Neural crest cell (in vitro differentiated cells): Measurements from ENCODE around the gene PTPRG. TPM values are rescaled to one million over a fixed set of nuclear protein-coding genes. Genes with fewer than 3 reads are reported as not detected.

Source experiments
- DNase-seq: peaks from one replicate; pipeline ENCODE4 v3.0.0; 2021; ENCODE audit warnings: low read depth, mixed read lengths, low spot score
- H3K27ac Mint-ChIP-seq: one replicate; pipeline ENCODE4 v1.8.0; 2021; ENCODE audit warnings: mild to moderate bottlenecking, mixed read lengths; ENCODE audit not compliant: unreplicated experiment
- H3K27me3 Mint-ChIP-seq: 2 replicates; pipeline ENCODE4 v1.8.0; 2021; ENCODE audit warnings: low read depth, mild to moderate bottlenecking, mixed read lengths
- H3K36me3 Mint-ChIP-seq: 2 replicates; pipeline ENCODE4 v1.8.0; 2021; ENCODE audit warnings: low read depth, mild to moderate bottlenecking, mixed read lengths
- H3K4me1 Mint-ChIP-seq: 2 replicates; pipeline ENCODE4 v1.8.0; 2021; ENCODE audit warnings: mixed read lengths
- H3K4me3 Mint-ChIP-seq: one replicate; pipeline ENCODE4 v1.8.0; 2021; ENCODE audit warnings: mild to moderate bottlenecking, mixed read lengths
- H3K9me3 Mint-ChIP-seq: 2 replicates; pipeline ENCODE4 v1.8.0; 2021; ENCODE audit warnings: mixed read lengths
- total RNA-seq: library from RNA; stranded (reverse); gene quantifications from 2 replicates; pipeline ENCODE4 v1.2.1, GENCODE V29; 2021
- TF ChIP-seq, protein P1 (sequence below): fragments of 200-600 bp; sonication (generic); conservative IDR thresholded peaks from 2 replicates; pipeline ENCODE4 v1.5.0; 2021; ENCODE audit warnings: antibody characterized with exemption, mild to moderate bottlenecking

PTPRG gene
- total RNA-seq, 1 donor from 2014 or later, result 41.2 TPM

DNA sequence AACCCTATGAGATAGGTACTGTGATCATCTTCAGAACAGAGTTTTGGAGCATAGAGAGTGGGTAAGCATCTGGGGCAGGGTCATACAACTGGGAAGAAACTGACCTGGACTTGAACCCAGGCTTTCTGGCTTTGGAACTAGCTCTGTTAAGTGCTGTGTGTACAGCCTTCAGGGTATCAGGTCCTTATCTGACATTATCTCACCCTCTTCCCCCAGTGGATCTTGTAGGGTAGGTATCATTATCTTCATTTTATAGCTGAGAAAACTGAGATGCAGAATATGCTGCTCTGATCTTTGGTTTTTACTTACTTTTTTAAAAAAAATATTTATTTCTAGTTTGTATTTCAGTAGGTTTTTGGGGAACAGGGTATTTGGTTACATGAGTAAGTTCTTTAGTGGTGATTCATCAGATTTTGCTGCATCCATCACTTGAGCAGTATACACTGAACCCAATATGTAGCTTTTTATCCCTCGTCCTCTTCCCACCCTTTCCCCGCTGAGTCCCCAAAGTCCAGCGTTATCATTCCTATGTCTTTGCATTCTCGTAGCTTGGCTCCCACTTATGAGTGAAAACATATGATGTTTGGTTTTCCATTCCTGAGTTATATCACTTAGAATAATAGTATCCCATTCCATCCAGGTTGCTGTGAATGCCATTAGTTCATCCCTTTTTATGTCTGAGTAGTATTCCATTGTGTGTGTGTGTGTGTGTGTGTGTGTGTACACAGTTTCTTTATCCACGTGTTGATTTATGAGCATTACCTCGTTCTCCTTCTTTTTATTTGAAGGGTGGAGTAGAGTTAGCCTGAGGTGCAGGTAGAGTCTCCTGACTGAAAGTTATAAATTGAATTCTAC, 271.2 kb downstream of the PTPRG start:
- Mint-ChIP-seq H3K9me3 (no peaks in the 10 kb centered on the region), H3K27ac (no peak overlapping the region), H3K4me1 (peaks cover 26% of the 10 kb centered on the region), H3K27me3 (no peaks in the 10 kb centered on the region), H3K36me3 (no peaks in the 10 kb centered on the region), H3K4me3 (no peak overlapping the region)
- TF ChIP-seq, protein P1, sequence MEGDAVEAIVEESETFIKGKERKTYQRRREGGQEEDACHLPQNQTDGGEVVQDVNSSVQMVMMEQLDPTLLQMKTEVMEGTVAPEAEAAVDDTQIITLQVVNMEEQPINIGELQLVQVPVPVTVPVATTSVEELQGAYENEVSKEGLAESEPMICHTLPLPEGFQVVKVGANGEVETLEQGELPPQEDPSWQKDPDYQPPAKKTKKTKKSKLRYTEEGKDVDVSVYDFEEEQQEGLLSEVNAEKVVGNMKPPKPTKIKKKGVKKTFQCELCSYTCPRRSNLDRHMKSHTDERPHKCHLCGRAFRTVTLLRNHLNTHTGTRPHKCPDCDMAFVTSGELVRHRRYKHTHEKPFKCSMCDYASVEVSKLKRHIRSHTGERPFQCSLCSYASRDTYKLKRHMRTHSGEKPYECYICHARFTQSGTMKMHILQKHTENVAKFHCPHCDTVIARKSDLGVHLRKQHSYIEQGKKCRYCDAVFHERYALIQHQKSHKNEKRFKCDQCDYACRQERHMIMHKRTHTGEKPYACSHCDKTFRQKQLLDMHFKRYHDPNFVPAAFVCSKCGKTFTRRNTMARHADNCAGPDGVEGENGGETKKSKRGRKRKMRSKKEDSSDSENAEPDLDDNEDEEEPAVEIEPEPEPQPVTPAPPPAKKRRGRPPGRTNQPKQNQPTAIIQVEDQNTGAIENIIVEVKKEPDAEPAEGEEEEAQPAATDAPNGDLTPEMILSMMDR, result no peak
- DNase-seq, result no peak

DNA sequence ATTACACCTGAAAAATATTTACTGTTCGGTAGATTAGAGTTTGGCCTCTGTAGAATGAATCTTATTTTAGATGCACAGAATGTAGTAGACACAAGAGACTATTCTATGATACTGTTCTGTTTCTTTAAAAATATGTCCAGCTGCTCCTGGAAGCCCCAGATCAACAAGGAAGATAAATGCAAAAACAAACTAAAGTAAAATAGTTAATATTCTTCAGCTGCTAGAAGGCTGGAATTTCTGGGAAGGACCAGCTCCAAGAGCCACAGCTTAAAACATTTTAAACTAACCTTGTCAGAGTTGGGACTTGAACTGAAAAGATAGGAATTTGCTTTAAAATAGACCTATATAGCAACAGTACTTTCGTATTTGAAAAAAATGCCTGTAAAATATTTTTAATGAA, 277.9 kb downstream of the PTPRG start:
- H3K27me3 Mint-ChIP-seq, result no peaks in the 10 kb centered on the region
- no peak for DNase-seq
- no peak overlapping the region for H3K27ac Mint-ChIP-seq
- TF ChIP-seq, protein P1, result no peak
- no peaks in the 10 kb centered on the region for H3K9me3 Mint-ChIP-seq
- no peaks in the 10 kb centered on the region for H3K36me3 Mint-ChIP-seq
- H3K4me1 Mint-ChIP-seq, result peaks cover 19% of the 10 kb centered on the region
- no peak overlapping the region for H3K4me3 Mint-ChIP-seq

DNA sequence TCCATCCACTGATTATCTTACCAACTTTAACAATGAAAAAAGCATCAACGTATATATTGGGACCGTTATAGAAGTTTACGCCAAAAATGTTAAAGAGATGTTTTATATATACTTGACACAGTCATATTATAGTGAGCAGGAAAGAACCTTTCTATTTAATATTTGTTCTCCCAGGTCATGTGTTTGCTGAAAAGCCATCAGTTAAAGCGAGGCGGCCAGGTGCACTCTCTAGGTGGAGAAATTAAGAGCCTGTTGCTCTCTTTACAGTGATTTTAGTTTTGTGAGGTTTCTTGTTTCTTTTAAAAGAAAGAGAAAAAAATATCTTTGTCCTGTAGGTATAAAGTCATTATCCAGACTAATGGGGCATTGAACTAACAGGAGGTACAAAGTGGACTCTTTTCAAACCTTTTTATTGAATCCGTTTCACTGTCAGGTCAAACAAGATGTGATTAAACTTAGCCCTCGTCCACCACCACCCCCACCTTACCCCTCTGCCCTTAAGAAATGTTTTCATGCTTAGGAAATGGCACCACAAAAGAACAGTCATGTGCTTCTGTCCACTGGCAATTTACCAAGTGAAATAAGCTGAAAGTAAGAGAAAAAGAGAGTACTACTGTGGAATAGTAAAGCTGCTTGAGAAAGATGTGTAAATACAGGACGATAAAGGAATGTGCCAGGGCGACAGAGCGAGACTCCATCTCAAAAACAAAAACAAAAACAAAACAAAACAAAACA, 279.9 kb downstream of the PTPRG start:
- Mint-ChIP-seq H3K4me1 (peaks cover 15% of the 10 kb centered on the region), H3K27ac (no peak overlapping the region), H3K4me3 (no peak overlapping the region)

DNA sequence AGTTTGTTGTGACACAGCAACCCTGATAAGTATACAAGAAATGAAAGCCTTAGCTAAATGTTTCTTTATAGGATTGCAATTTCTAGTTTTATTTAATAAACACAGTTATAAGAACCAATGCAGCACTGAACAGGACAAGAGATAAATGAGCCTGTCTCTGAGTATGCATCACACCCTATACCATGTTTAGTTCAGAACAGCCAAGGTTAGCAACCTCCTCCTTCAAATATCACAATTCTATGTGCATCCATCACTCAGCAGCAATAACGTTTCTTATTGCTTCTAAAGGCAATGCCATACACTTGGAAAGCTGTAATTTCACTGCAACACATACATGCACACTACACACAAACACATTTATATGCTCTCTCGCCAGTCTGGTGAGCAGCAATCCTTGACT, 280.6 kb downstream of the PTPRG start:
- no peaks in the 10 kb centered on the region for H3K27me3 Mint-ChIP-seq
- peaks cover 14% of the 10 kb centered on the region for H3K4me1 Mint-ChIP-seq
- H3K4me3 Mint-ChIP-seq, result no peak overlapping the region
- no peaks in the 10 kb centered on the region for H3K9me3 Mint-ChIP-seq
- TF ChIP-seq, protein P1, result no peak
- no peaks in the 10 kb centered on the region for H3K36me3 Mint-ChIP-seq
- no peak for DNase-seq
- no peak overlapping the region for H3K27ac Mint-ChIP-seq

More for the DNA sequence above, 279.9 kb downstream of the PTPRG start:
- TF ChIP-seq, protein P1, result no peak
- H3K36me3 Mint-ChIP-seq, result no peaks in the 10 kb centered on the region
- no peaks in the 10 kb centered on the region for H3K9me3 Mint-ChIP-seq
- DNase-seq, result no peak
- H3K27me3 Mint-ChIP-seq, result no peaks in the 10 kb centered on the region

DNA sequence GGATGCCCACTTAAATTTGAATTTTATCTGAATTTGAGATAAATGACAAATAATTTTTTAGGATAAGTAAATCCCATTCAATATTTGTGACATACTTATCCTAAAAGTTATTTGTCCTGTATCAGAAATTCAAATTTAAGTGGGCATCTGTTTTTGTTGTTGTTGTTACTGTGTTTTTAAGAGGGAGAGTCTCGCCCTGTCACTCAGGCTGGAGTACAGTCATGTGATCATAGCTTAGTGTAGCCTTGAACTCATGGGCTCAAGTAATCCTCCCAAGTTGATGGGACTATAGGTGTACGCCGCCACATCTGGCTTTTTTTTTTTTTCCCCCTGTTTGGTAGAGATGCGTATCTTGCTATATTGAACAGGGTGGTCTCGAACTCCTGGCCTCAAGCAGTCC, 283.0 kb downstream of the PTPRG start:
- Mint-ChIP-seq H3K27ac (no peak overlapping the region), H3K4me3 (no peak overlapping the region), H3K4me1 (peaks cover 26% of the 10 kb centered on the region), H3K36me3 (no peaks in the 10 kb centered on the region), H3K27me3 (no peaks in the 10 kb centered on the region), H3K9me3 (no peaks in the 10 kb centered on the region)
- TF ChIP-seq, protein P1, result no peak
- DNase-seq, result no peak
